Dermis blood vessel endothelial cell (primary cell): ENCODE measurements around the gene RGPD5. TPM values are rescaled to one million over a fixed set of nuclear protein-coding genes. Genes with fewer than 3 reads are reported as not detected.
"Not testable (repeated sequence)": the region's sequence is repeated elsewhere in the genome, so short reads cannot be mapped to it uniquely, and the experiment has no call there.

Experiments
- DNase-seq: peaks from one replicate; pipeline ENCODE4 v3.0.0; 2010
- total RNA-seq: library from RNA; depleted of rRNA; stranded (reverse); fragments of >200 nt; gene quantifications from 2 replicates; pipeline ENCODE4 v1.2.3, GENCODE V29; 2014

RGPD5 gene
- total RNA-seq = 23.0 and 47.0 TPM in 2 replicates

DNA sequence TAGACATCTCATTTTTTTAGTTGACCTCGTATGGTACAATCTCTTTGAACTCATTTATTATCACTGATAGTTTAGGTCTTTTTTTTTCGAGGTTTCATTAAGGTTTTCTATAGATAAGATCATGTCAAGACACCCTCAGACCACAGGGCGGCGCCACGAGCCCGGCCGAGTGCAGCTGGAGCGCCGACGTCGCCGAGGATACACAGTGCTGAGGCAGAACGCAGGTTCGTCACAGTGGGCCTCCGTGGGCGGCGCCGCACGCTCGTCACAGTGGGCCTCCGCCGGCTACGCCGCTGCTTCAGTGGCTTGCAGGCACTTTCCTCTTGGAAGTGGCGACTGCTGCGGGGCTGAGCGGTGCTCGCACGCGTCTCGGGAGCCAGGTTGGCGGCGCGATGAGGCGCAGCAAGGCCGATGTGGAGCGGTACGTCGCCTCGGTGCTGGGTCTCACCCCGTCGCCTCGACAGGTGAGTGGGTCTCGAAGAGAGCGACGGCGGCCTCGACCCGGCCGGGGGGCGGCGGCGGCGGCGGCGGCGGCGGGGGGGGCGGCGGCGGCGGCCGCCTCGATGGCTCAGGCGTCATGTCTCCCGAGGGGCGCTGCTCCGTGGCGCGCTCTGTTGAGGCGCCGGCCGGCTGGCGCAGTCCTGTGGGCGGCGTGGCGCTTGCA, at the start of gene RGPD5:
TSS of gene RGPD5 (plus strand) at position 232 of the 664 bp plus-strand sequence. CDS start at position 393, 161 bp downstream.
- DNase-seq = not testable (repeated sequence)

GRCh38 chr2:109751572-109751971, 42.5 kb upstream of the RGPD5 start:
- not testable (repeated sequence) for DNase-seq

- DNase-seq = not testable (repeated sequence)
These were observed 36.8 kb upstream of the RGPD5 start for GRCh38 chr2:109757163-109757824.

DNA sequence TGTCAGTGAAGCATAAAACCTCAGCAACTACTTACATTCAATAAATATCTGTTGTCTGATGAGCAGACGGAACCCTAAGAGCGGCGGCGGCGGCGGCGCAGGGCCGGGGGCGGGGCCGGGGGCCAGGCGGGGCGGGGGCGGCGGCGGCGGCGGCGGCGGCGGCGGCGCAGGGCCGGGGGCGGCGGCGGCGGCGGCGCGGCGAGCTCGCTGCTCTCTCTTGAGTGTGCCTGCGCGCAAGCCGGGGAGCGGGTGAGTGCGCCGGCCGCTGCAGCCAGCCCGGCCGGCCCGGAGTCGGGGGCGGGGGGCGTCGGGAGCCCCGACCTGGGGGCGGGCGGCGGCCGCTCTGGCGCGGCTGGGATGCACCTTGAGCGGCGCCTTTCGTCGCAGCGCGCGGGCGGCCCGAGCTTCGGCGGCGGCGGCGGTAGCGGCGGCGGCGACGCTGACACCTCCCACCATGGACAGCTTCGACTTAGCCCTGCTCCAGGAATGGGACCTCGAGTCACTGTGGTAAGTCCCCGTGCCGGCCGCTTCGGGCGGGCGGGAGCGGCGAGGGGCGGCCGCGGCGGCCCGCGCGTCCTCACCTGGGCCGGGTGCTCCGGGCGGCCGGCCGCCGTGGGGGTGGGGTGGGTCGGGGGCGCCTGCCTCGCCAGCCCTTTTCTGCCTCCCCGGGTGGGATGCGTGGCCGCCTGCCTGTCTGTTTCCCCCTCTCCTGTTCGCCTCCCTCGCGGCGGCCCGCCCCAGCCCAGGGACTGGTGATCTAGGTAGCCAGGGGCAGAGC, 33.7 kb upstream of the RGPD5 start:
- not testable (repeated sequence) for DNase-seq

DNA sequence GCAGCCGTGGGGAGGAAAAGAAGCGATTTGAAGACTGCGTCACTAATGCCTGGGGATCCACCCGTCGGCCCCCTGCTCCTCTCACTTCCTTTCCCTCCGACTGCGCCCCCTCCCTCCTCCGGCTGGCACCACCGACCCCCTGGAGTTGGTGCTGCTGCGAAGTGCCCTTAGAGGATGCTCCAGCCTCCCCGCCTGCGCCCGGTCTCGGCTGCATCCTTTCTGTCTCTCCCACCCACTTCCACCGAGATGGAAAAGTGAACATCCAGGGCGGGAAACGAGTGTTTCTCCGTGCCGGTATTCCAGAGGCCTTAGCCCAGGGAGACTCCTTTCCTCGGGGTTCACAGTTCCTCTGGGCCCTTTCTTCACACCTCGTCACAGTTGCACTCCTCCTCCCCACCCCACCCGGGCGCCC, 33.1 kb upstream of the RGPD5 start:
- DNase-seq = not testable (repeated sequence)

GRCh38 chr2:109761976-109762375, 32.1 kb upstream of the RGPD5 start:
- DNase-seq = not testable (repeated sequence)

DNA sequence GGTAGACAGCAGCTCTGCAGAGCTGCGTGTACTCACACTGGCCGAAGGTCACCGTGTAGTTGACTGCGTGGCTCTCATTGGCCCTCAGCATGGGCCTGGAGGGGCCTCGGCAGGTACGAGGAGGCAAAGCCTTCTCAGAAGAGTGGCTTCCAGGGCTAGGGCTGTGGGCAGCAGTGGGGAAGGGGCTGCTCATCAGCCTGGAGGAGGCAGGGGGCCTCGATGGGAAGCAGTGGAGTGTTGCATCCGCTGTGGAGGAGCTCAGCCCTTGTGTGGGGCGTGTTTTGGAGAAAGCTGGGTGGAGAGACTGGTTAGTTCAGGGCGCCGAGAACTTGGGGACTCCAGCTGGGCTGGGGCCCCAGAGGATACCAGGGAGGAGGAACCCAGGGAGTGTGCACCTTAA, 28.0 kb upstream of the RGPD5 start:
- not testable (repeated sequence) for DNase-seq

GRCh38 chr2:109766886-109767578, 27.1 kb upstream of the RGPD5 start:
- not testable (repeated sequence) for DNase-seq

DNA sequence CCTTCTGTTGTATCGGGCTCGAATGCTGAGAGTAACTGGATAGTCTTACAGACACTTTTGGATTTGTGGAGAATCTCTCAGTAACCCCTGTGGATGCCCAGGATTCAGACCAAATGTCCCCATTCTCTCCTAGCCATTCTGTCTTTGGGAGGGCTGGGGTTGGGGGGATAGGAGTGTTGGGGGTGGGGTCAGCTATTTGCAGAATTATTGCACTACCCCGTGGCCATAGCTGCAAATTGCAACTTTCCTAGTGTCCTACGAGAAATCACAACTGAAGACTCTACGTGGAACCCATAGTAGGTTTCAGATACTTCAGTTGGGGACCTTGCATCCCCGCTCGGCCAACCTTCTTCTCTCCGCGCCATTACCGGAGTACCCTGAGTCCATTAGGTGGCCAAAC, 25.2 kb upstream of the RGPD5 start:
- not testable (repeated sequence) for DNase-seq

DNA sequence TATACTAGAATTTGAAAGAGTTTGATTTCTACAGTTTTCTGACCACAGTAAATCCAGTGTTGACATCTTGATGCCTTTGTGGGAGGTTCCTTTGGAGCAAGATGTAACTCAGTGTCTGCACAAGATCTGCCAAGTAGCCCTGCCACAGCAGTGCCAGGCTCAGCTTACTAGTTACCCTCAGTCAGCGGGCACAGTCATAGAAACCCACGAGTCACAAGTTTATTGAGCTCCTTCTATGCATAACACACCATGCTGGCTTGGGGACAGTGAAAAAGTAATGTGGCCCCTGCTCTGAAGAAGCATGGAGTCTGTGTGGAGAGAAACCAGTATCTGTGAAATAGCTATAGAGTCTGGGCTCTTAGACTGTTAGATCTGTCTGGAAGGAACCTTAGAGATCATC, 15.0 kb upstream of the RGPD5 start:
- DNase-seq = not testable (repeated sequence)

GRCh38 chr2:109781147-109781816, 12.8 kb upstream of the RGPD5 start:
- DNase-seq = not testable (repeated sequence)

DNA sequence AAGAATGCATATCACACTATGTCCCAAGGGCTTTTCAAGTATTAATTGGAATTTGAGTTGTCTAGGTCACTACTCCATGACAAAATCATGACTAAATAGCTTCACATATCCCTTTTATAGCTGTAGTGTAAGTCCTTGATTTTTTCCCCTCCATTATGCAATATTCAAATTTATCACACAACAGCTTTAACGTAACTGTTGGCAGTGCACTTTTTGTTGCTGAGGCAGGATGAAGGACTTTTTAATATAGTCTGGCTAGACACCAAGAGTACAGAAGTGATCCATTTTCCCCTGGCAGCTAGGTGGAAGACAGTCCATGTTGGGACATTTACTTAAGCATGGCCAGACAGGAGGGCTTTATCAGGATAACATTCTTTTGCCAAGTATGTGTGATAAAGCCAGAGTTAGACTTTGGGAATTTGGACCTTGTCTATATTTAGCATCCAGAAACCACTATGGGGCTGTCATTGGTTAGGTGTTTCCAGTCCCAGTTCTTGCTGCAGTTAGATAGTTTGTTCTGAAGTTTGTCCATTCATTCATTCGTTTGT, 11.6 kb upstream of the RGPD5 start:
- not testable (repeated sequence) for DNase-seq

- not testable (repeated sequence) for DNase-seq
These were observed 2.4 kb upstream of the RGPD5 start for GRCh38 chr2:109791530-109792279.

- DNase-seq = not testable (repeated sequence)
These were observed 1.4 kb upstream of the RGPD5 start for GRCh38 chr2:109792659-109793058.

- not testable (repeated sequence) for DNase-seq
These were observed 77.1 kb downstream of the RGPD5 start for GRCh38 chr2:109871129-109871751.

DNA sequence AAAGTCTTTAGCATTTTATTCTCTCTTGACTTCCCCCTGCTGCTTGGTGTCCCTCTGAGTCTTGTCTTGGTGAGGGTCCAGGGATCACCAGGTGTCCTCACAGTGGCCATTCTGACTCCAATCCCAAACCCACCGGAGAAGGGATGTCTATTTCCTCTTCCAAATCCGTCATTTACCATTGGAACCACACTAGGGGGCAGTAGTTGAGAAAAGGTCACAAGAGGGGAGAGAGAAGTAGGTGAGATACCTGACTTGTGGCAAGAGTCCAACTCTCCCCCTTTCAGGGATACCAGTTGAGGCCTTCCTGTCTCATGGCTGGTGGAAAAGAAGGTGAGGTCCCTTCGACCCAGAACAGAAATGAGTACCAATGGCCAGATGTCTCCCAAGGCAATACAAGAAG, 82.5 kb downstream of the RGPD5 start:
- not testable (repeated sequence) for DNase-seq

DNA sequence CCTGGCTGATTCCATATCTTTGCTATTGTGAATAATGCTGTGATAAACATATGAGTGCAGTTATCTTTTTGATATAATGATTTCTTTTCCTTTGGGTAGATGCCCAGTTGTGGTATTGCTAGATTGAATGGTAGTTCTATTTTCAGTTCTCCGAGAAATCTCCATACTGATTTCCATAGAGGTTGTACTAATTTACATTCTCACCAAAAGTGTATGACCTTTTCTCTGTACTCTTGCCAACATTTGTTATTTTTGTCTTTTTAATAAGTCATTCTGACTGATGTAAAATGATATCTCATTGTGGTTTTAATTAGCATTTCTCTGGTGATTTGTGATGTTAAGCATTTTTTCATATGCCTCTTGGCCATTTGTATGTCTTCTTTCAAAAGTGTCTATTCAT, 88.0 kb downstream of the RGPD5 start:
- not testable (repeated sequence) for DNase-seq

DNA sequence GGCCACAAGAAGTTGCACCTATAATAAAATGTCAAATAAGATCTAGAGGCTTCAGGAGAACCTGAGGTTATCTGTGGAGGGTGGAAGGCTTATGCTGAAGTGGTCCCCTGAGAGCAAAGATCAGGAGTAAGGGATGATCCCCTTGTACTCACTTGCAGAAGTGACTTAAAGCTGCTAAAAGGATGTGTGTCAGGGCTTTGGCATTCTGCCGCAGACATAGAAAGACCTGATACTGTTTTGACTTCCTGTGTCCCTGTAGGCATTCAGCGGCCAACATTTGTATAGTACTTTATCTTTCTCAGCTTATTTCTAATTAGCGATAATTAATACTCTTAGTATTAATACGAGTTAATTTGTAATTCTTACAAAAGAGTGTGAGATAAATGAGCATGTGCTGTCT, 94.3 kb downstream of the RGPD5 start:
- not testable (repeated sequence) for DNase-seq

DNA sequence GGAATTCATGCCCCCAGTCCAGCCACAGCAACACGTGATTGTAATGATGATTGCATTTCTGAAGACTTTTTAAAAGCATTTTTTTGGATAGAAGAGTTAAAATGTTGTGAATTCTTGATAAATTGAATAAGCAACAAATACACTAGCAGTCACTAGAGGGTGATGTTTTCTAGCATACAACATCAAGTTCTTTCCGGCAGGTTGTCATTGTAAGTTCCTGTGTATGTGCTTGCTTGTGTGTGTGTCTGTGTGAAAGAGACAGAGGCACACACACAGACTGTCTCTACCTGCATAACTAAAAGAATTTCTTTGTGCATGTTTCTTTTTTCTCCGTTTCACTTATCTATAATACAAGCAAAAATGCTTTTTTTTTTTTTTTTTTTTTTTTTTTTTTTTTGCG, 95.8 kb downstream of the RGPD5 start:
- DNase-seq = not testable (repeated sequence)

DNA sequence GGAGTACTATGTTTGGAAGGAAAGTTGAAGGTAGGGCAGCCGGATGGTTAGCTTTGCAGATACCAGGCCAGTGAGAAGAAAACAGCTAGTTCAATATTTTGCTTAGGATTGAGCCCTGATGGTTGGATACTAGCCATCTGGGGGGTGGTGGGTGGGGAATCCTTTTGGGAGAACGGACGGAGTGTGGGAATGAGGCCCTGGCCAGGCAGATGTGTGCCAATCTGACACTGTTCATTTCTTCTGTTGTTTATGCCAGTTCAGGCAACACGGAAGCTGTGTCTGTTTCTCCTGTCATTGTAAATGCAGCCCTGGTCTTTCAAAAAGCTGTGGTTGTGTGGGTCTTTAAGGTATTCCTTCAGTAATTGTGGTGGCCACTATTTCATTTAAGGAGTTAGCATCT, 96.9 kb downstream of the RGPD5 start:
- not testable (repeated sequence) for DNase-seq
